Measurements from ENCODE around the gene C16orf89.

C16orf89 gene

GRCh38 chr16:5016967-5017677 is 48.6 kb downstream of the C16orf89 start:
- TF ChIP-seq POLR2A (IDR thresholded peaks at IDR 0.05; ENCODE audit: low read depth, low read length): no peak
- FAIRE-seq: no peak
- no peak for DNase-seq (ENCODE audit: insufficient read length, low spot score)

- no peak for FAIRE-seq
- TF ChIP-seq POLR2A (IDR thresholded peaks at IDR 0.05; ENCODE audit: low read depth, low read length): no peak
- DNase-seq (ENCODE audit: insufficient read length, low spot score): no peak
Observed at GRCh38 chr16:5015887-5016286, 49.9 kb downstream of the C16orf89 start.

GRCh38 chr16:5015351-5015750 is 50.4 kb downstream of the C16orf89 start:
- no peak for TF ChIP-seq POLR2A (IDR thresholded peaks at IDR 0.05; ENCODE audit: low read depth, low read length)
- no peak for DNase-seq (ENCODE audit: insufficient read length, low spot score)
- FAIRE-seq: no peak

- TF ChIP-seq POLR2A (IDR thresholded peaks at IDR 0.05; ENCODE audit: low read depth, low read length): no peak
- no peak for FAIRE-seq
Observed at GRCh38 chr16:5012887-5013286, 52.9 kb downstream of the C16orf89 start.

GRCh38 chr16:5011637-5012036 is 54.1 kb downstream of the C16orf89 start:
- FAIRE-seq: no peak
- DNase-seq (ENCODE audit: insufficient read length, low spot score): no peak
- no peak for TF ChIP-seq POLR2A (IDR thresholded peaks at IDR 0.05; ENCODE audit: low read depth, low read length)

More at GRCh38 chr16:5012887-5013286, 52.9 kb downstream of the C16orf89 start:
- no peak for DNase-seq (ENCODE audit: insufficient read length, low spot score)

GRCh38 chr16:5010576-5011329 is 55.0 kb downstream of the C16orf89 start:
- FAIRE-seq: no peak
- DNase-seq (ENCODE audit: insufficient read length, low spot score): no peak
- TF ChIP-seq POLR2A (IDR thresholded peaks at IDR 0.05; ENCODE audit: low read depth, low read length): no peak

- no peak for TF ChIP-seq POLR2A (IDR thresholded peaks at IDR 0.05; ENCODE audit: low read depth, low read length)
- FAIRE-seq (no peak), DNase-seq (ENCODE audit: insufficient read length, low spot score) (no peak)
Observed at GRCh38 chr16:5008311-5008731, 57.4 kb downstream of the C16orf89 start.

GRCh38 chr16:5007256-5007655 is 58.5 kb downstream of the C16orf89 start:
- FAIRE-seq (no peak), DNase-seq (ENCODE audit: insufficient read length, low spot score) (no peak)
- no peak for TF ChIP-seq POLR2A (IDR thresholded peaks at IDR 0.05; ENCODE audit: low read depth, low read length)

GRCh38 chr16:5006348-5007193 is 59.2 kb downstream of the C16orf89 start:
- no peak for FAIRE-seq
- DNase-seq (ENCODE audit: insufficient read length, low spot score): no peak
- no peak for TF ChIP-seq POLR2A (IDR thresholded peaks at IDR 0.05; ENCODE audit: low read depth, low read length)

GRCh38 chr16:5005916-5006315 is 59.8 kb downstream of the C16orf89 start:
- DNase-seq (ENCODE audit: insufficient read length, low spot score) (no peak), FAIRE-seq (no peak)
- no peak for TF ChIP-seq POLR2A (IDR thresholded peaks at IDR 0.05; ENCODE audit: low read depth, low read length)

- no peak for DNase-seq (ENCODE audit: insufficient read length, low spot score)
- FAIRE-seq: no peak
- TF ChIP-seq POLR2A (IDR thresholded peaks at IDR 0.05; ENCODE audit: low read depth, low read length): no peak
Observed at GRCh38 chr16:5004311-5004710, 61.4 kb downstream of the C16orf89 start.

- no peak for FAIRE-seq
Observed at GRCh38 chr16:5003828-5004227, 61.9 kb downstream of the C16orf89 start.

GRCh38 chr16:5003211-5003610 is 62.5 kb downstream of the C16orf89 start:
- FAIRE-seq: no peak
- no peak for TF ChIP-seq POLR2A (IDR thresholded peaks at IDR 0.05; ENCODE audit: low read depth, low read length)
- DNase-seq (ENCODE audit: insufficient read length, low spot score): no peak

More at GRCh38 chr16:5003828-5004227, 61.9 kb downstream of the C16orf89 start:
- no peak for TF ChIP-seq POLR2A (IDR thresholded peaks at IDR 0.05; ENCODE audit: low read depth, low read length)
- DNase-seq (ENCODE audit: insufficient read length, low spot score): no peak

- TF ChIP-seq POLR2A (IDR thresholded peaks at IDR 0.05; ENCODE audit: low read depth, low read length): no peak
- FAIRE-seq (no peak), DNase-seq (ENCODE audit: insufficient read length, low spot score) (no peak)
Observed at GRCh38 chr16:5002699-5003143, 63.0 kb downstream of the C16orf89 start.
